Measurements from ENCODE around the gene PMS2. TPM values are rescaled to one million over a fixed set of nuclear protein-coding genes. Genes with fewer than 3 reads are reported as not detected.
"Not testable (repeated sequence)": the region's sequence is repeated elsewhere in the genome, so short reads cannot be mapped to it uniquely, and the experiment has no call there.

The PMS2 gene
- 10.2 TPM for total RNA-seq

DNA sequence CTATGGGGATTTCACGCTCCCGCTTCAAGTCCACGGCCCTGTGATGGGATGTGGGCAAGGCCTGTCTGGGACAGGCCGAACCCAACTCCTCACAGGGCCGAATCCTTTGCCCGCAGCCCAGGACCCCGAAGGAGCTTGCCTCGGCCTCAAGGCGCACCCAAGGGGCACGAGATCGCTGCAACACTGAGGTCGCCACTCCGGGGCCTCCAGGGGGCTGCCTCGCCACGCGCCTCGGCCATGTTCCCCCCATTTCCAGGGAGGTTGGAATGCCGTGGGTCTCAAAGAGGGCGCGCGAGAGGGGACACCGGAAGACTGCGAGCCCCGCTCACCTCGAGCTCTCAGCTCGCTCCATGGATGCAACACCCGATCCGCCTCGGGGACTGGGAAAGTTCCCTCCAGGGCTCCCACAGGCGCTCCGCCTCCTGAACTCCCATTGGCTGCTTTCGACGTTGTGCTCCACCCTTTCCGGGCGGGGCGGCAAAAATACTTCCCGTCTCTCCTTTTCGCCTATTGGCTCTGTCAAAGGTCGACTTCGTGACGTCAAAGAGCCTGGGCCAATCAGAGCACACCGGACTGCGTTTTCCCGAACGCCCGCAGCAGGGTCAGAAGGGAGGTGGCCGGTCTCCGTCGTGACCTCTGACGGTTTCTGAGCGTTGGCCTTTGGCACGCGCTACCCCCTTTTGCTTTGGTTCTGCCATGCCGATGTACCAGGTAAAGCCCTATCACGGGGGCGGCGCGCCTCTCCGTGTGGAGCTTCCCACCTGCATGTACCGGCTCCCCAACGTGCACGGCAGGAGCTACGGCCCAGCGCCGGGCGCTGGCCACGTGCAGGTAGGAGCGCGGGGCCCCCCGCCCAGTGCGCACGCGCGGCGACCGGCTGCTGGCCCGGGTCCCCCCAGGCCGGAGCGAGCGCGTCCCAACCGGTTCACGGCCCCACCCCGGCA lies at the start of gene PMS2, which contains the start of gene AIMP2:
TSS of gene PMS2 (minus strand) at position 382 of the 944 bp plus-strand sequence. CDS start at position 352, 30 bp downstream.
TSS of gene AIMP2 (plus strand) at position 605 of the 944 bp plus-strand sequence. CDS start at position 697, 92 bp downstream.
- DNase-seq (ENCODE audit: low read depth in 2 of 3, low spot score in 2 of 3), result peak; percentile 83 to 98 (median 97)

- DNase-seq (ENCODE audit: low read depth in 2 of 3, low spot score in 2 of 3), result no peak
Observed at GRCh38 chr7:6057316-6058129, 48.7 kb upstream of the PMS2 start.

DNA sequence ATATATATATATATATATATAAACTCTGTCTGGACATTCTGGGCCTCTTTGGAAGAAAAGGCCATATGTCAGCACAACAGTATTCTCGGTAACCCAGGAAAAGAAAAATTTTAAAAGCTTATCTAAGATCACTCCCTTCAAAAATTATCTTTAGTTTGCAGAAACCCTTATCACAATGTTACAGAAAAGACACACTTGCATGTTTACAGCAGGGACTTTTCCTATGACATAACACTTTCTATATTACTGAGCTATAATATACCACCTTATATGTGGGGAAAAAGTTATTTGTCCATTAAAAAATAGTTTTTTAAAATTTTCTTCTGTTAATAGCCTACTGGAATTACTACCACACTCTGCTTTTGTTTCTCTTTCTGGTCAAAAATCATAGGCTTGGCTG lies 47.8 kb upstream of the PMS2 start:
- peak in 2 of 3 donors; percentile 38 to 69 for DNase-seq (ENCODE audit: low read depth in 2 of 3, low spot score in 2 of 3)

DNA sequence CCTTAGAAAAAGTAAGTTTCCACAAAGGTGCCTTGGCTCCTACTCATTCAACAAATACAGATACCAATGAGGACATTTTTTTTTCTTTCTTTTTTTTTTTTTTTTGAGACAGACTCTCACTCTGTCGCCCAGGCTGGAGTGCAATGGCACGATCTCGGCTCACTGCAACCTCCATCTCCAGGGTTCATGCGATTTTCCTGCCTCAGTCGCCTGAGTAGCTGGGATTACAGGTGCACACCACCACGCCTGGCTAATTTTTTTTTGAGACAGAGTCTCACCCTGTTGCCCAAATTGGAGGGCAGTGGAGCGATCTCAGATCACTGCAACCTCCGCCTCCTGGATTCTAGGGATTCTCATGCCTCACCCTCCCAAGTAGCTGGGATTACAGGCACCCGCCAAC lies 42.3 kb upstream of the PMS2 start:
- not testable (repeated sequence) for DNase-seq (ENCODE audit: low read depth in 2 of 3, low spot score in 2 of 3)

DNA sequence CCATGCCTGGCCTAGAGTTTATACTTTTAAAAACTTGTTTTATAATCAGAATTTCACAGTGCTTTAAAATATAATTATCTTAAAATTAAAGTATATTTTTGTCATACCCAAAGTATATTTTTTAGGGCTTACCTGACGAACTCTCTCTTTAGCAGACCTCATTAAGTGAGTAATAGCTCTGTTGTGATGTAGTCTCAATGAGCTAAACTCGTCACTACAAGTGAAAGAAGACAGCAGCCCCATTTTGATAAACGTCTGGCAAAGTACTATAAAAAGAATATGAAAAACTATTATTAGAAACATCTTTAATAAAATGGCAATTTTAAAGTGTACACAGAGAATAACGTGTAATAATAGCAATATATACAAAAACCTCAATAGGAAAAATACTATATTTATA lies 40.9 kb upstream of the PMS2 start:
- no peak for DNase-seq (ENCODE audit: low read depth in 2 of 3, low spot score in 2 of 3)

DNA sequence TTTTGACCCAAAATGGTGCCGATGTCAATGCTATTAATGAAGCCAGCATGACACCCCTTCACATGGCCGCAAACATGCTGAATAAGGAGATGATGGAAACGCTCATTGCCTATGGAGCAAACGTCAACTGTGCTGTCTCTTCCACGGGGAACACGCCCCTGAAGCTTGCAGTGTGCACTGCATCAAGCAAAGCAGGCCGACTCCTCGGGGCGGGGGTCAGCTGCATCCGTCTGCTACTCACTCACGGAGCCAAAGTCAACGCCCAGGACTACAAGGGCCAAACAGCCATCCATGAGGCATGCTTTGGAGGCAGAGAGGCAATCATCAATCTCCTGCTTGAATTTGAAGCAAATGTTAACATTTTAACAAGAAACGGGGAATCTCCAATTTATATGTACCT lies 26.8 kb upstream of the PMS2 start:
- DNase-seq (ENCODE audit: low read depth in 2 of 3, low spot score in 2 of 3), result no peak

DNA sequence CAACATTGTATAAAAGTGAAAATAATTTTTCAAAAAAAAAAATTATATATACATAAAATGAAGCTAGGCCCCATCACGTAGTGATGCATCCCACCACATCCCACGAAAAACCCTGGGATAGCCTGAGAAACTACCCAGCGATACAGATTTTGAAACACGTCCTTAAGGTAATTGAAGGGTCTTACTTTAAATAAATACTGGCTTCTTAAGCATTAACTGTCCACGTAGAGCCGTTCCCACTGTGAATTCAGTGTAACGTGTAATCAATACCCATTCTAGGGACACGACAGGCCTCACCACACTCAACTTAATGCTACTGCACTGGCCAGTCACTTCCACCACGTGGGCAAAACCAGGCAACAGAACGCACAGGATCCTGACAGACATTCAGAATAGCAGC lies 26.3 kb upstream of the PMS2 start:
- DNase-seq (ENCODE audit: low read depth in 2 of 3, low spot score in 2 of 3), result no peak

GRCh38 chr7:6032641-6033040 lies 23.8 kb upstream of the PMS2 start:
- no peak for DNase-seq (ENCODE audit: low read depth in 2 of 3, low spot score in 2 of 3)

GRCh38 chr7:6032167-6032566 lies 23.3 kb upstream of the PMS2 start:
- peak in 2 of 3 donors; percentile 41 to 64 for DNase-seq (ENCODE audit: low read depth in 2 of 3, low spot score in 2 of 3)

DNA sequence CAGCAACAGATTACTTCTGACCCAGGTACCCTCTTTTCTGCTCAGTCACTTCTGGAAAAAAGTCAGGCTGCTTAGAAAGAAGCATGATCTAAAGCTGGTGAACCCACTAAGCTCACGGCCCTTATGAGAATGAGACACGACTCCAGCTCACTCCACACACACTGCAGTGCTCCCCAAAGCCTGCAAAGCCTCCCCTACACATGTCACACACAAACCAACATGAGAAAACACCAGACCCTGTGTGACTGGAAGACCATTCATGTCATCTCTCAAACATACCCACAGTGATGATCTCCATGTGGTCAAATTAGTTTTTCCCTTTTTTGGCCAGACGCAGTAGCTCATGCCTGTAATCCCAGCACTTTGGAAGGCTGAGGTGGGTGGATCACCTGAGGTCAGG lies 22.7 kb upstream of the PMS2 start:
- DNase-seq (ENCODE audit: low read depth in 2 of 3, low spot score in 2 of 3), result no peak

DNA sequence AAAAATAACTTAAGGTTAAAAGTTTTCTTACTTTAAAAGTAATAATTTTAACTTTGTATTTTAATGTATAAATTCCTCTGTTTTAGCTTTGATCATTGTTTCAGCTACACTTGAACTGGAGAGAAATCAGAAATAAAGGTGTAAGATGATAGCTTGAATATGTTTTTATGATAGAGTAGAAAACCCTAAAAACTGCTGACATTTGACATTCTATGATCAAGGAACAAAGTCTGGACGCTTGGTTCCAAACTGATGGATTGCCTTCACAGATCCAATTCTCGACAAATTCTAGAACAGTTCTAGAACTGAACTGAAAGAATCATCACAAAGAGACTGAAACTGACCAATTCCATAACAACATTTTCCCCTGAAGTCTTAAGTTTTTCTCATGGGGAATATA lies 22.1 kb upstream of the PMS2 start, which contains the start of gene ANKRD61:
TSS of gene ANKRD61 (plus strand) at position 389 of the 400 bp plus-strand sequence. CDS start at position 389, 0 bp downstream.
- no peak for DNase-seq (ENCODE audit: low read depth in 2 of 3, low spot score in 2 of 3)

DNA sequence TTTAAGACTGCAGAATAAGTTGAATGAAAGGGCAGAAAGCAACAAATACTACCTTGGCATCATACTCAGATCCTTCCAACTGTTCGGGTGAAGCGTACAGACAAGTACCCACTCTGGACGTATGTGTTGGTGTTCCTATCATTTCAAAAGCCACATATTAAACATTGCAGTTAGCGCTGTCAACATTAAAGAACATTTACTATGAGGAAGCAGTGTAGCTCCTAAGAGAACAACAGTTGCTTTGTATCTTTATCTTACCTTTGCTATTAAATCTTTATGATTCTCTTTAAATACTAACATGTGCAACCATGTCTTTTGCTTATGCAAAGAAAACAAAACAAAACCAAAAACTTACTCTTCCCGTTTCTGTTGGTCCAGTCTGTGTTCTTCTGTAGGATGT lies 19.7 kb upstream of the PMS2 start:
- no peak for DNase-seq (ENCODE audit: low read depth in 2 of 3, low spot score in 2 of 3)

- no peak for DNase-seq (ENCODE audit: low read depth in 2 of 3, low spot score in 2 of 3)
Observed at GRCh38 chr7:6027806-6028365, 19.0 kb upstream of the PMS2 start.

DNA sequence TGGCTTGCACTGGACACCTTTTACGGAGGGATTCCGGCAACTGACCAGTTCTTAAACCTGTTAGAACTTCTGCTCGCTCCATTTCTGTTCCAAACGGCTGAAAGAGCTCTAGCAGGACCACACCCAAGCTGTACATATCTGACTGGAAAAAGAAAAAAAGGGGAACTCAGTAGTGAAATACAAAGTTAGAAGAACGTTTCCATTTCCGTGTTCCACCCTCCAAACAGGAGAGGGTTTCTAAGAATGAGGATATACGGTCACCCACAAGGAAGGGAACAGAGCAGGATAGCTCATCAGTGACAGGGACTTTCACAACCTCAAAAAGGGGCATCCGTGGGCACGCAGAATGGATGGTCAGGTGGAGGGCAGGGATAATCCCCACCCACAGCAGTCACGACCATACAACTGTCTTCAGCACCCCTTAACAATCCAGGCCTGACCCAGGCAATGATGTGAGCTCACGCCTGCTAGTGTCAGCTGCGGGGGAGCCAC lies 18.0 kb upstream of the PMS2 start:
- no peak for DNase-seq (ENCODE audit: low read depth in 2 of 3, low spot score in 2 of 3)

DNA sequence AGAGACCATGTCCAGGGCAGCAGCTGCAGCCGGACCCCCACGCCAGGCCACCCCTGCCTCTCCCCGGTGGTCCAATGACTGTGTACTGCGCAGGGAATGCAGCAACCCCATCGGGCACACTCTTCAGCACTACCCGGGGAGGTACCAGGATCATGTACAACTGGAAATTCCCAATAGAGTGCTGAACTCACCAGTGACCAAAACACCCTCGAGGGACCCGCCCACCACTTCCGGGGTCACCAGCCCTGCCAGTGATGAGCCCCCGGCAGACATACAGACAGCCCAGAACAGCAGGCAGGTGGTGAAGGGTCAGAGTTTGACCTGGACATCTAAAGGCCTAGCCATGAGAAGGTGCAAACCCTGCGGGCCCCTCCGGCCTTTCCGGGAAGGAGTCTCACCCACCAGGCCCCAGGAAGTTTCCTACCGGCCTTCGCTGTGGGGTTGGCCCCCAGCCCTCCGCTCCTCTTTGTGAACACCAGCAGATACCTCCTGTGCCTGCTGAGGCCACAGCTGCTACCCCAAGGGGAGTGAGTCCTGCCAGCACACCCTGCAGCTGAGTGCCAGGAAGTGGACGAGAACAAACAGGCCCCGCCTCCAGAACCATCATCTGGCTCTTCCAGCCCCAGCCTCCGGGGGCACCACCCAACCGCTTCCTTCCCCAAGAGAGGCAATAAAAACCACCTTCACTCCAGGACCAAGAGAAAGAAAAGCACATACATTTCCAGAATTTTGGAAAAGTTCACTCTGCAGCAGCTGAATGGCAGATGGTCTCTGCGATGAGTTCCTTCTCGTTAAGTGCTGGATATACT lies 17.4 kb upstream of the PMS2 start:
- DNase-seq (ENCODE audit: low read depth in 2 of 3, low spot score in 2 of 3), result peak; percentile 33 to 89 (median 78)

DNA sequence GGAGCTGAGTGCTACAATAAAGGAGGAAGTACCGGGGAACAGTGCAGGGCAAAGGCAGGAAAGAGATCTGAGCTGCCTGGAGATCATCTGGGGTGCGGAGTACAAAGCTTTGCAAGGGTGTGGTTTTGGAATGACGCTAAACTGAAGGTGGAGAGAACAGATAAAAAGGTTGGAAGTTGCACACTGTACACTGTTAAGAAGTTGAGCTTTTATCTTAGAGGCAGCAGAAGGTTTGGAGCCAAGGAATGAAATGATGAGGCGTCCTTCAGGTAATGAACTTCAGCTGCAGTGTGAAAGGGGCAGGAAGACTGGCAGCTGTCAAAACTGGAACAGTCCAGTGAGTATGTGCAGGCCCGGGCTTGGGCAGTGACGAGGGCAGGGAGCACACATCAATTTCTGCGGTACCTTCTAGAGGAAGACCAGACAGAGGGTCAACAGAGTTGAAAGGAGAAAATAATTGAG lies 15.2 kb upstream of the PMS2 start:
- DNase-seq (ENCODE audit: low read depth in 2 of 3, low spot score in 2 of 3), result peak in 1 of 3 donors; percentile 42

DNA sequence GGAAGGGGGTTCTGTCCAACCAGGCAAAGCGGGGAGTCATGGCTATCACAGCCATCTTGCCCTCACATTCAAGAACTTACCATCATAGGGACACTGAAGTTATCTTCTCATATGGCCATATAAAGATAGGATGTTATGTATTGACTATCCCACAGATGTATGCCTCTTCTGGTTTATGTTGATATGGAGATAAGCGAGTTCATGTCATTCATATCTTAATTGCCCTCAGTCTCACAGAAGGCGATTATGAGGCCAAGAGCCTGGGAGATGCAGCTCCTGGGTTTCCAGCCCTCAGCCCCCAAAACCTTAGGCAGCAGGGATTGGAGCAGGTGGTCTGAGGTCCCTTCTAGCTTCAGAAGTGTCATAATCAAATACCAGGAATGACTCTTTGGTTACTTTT lies 13.9 kb upstream of the PMS2 start:
- DNase-seq (ENCODE audit: low read depth in 2 of 3, low spot score in 2 of 3), result no peak

- no peak for DNase-seq (ENCODE audit: low read depth in 2 of 3, low spot score in 2 of 3)
Observed at GRCh38 chr7:6020371-6021286, 11.8 kb upstream of the PMS2 start.

- DNase-seq (ENCODE audit: low read depth in 2 of 3, low spot score in 2 of 3), result no peak
Observed at GRCh38 chr7:6016653-6016966, 7.8 kb upstream of the PMS2 start.
